Raji (cell line): ENCODE measurements around the gene MTHFR.

Experiments
- POLR2A ChIP-seq: IDR thresholded peaks from 2 replicates; pipeline ENCODE4 v1.6.1; 2011; ENCODE audit warnings: low read depth, low read length, control low read depth; ENCODE audit not compliant: insufficient read depth

The MTHFR gene

GRCh38 chr1:11746092-11746491, 59.7 kb downstream of the MTHFR start:
- no peak for TF ChIP-seq POLR2A

DNA sequence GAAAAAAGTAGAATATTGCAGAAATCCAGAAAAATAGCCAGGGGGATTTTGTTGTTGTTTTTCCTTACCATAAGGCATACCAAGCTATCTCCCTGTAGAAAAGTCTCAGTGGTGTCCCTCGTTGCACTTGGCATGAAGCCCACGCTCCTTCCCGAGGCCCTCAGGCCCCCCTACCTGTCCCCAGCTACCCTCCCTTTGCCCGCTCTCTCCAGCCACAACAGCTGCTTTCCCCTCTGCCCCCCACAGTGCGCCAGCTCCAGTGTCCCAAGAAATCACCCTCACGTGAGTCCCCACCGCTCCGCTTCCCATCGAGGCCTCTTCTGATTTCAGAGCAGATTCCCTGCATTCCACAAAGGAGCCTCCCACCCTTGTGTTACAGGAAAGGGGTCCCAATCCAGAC, 61.5 kb downstream of the MTHFR start:
- TF ChIP-seq POLR2A: no peak

DNA sequence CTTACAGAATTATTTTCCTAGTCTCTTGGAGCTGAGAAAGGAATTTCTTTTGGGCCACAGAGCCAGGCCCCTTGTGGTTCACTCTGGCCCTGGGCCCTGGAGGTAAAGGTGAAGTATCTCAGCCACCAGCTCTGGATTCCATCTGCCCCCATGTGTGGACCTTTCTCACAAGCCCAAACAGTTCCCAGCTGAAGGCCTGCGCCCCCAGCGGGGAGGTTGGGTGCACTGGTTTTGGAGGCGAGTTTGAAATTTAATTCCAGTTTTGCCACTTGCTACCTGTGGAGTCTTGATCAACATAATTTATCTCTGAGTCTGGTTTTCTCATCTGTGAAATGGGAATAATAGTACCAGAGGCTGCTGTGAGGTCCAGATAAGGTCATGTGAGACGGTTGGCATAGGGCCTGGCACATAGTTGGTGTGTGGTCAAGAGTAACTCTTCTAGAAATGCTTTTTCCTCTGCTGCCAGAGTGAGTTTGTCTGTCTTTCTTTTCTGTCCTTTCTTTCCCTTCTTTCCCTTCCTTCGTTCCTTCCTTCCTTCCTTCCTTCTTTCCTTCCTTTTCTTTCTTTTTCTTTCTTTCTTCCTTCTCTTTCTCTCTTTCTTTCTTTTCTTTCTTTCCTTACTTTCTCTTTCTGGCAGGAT, 63.7 kb downstream of the MTHFR start:
- no peak for TF ChIP-seq POLR2A

- TF ChIP-seq POLR2A: no peak
Observed at GRCh38 chr1:11741482-11741881, 64.3 kb downstream of the MTHFR start.

DNA sequence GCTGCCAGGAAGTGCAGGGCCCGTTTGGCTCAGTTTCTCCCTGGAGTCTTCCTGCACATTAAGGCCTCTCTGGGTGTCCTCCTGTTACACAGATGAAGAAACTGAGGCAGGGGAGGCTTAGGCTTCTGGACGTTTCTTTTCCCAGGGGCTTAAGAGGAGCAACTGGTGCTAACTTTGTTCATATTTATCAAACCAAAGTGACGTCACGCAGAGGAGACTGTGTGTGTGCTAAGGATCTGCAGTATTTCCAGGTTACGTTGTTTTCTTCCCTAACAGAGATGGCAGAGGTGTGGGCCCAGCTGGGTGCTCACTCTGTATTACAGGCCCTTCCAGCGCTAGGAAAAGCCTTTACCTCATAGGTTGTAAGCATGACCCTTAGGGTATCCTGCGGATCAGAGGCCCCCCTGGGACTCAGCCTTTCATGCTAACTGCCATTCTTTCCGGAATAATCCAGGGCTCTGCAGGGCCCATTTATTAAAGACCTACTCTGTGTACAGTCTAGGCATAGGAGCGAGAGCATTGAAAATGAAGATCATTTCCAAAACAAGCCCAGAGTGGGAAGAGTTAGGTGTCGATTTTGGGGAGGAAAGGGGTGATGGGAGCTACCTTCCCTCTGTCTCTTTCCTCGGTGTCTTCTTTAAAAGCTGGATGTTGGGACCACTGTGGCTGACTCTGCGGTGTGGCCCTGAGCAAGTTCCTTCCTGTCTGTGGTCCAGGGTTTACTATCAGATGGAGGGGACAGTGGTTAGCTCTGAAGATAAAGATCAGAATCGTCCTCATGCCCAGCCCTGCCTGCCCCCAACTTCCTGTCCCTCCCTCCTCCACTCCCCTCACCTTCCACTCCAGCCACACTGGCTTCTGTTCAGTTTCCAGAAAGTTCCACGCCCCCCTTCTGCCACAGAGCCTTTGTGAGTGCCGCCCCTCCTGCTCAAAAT, 65.2 kb downstream of the MTHFR start:
- TF ChIP-seq POLR2A: no peak

GRCh38 chr1:11738783-11739182, 67.0 kb downstream of the MTHFR start:
- no peak for TF ChIP-seq POLR2A

- TF ChIP-seq POLR2A: no peak
Observed at GRCh38 chr1:11738096-11738495, 67.7 kb downstream of the MTHFR start.

GRCh38 chr1:11736746-11737639, 68.8 kb downstream of the MTHFR start:
- TF ChIP-seq POLR2A: peak; percentile 31; the same call in 1 of the 2 replicates

DNA sequence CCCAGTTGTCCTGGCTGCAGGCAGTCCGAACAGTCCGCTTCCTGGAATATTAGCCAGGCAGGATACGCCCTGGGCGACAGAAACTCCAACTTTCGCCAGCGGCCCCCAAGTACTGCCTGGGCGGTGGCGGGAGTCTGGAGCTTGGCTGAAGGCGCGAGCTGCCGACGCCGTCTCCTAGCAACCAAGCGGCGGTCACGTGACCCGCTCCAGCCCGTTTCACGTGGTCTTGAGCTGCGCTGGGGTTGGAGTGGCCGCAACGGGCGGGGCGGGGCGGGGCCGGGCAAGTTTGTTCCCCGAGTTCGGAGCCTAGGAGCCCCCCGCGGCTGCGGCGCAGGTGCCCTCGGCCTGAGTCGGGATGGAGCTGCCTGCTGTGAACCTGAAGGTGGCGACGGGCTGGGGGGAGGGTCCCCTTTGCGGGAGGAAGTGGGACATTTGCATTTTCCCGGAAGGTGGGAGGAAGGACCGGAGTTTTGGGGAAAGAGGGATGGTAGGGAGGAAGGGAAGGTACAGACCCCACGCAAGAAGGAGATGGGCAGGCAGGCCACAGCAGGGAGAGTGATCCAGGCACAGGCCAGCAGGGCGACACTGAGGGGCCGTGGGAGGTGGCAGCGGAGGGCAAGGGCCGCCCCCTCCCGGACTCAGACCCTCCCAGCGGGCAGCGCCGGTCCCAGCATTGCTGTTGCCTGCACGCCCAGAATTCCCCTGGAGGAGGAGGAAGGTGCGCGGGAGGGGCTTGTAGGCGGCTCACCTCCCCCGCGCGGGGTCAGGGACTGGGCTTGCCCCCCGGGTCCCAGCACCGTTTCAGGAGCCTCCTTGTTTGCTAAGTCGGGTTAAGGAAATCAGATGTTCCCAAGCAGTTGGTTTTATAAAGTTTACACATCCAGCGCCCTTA, 69.7 kb downstream of the MTHFR start, which contains the start of gene AGTRAP:
TSS of gene AGTRAP (plus strand) at position 283 of the 892 bp plus-strand sequence. CDS start at position 356, 73 bp downstream.
- peak; percentile 74 for TF ChIP-seq POLR2A
